GM15510 (cell line): Measurements from ENCODE around the gene KLK3.

Experiments
- POLR2A ChIP-seq: IDR thresholded peaks from 3 replicates; pipeline ENCODE4 v1.6.1; 2011; ENCODE audit warnings: borderline replicate concordance; ENCODE audit not compliant: insufficient read length; ENCODE audit errors: extremely low read depth

The KLK3 gene

GRCh38 chr19:50873056-50873455, 18.3 kb downstream of the KLK3 start, which contains the start of gene KLK2:
KLK2 (plus strand) TSS chr19:50873439; CDS start chr19:50873474, 35 bp downstream.
- no peak for TF ChIP-seq POLR2A

DNA sequence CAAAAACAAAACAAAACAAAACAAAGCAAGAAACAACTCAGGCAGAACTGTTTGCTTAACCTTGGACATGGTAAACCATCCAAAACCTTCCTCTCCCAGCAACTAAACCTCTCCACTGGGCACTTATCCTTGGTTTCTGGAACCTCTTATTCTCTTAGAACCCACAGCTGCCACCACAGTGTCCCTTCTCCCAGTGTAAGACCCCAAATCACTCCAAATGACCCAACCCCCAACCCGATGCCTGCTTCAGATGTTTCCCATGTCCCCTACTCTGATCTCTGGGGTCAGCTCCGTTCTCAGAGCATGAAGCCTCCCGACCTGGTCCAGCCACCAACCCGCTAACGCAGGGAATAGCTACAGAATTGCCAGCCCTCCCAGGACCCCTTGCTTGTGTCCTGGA, 19.5 kb downstream of the KLK3 start:
- TF ChIP-seq POLR2A: no peak

GRCh38 chr19:50875795-50876422, 21.2 kb downstream of the KLK3 start:
- TF ChIP-seq POLR2A: no peak

DNA sequence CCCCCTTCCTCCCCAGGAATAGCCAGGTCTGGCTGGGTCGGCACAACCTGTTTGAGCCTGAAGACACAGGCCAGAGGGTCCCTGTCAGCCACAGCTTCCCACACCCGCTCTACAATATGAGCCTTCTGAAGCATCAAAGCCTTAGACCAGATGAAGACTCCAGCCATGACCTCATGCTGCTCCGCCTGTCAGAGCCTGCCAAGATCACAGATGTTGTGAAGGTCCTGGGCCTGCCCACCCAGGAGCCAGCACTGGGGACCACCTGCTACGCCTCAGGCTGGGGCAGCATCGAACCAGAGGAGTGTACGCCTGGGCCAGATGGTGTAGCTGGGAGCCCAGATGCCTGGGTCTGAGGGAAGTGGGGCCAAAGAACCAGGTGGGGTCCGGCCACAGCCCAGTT, 21.7 kb downstream of the KLK3 start:
- TF ChIP-seq POLR2A: no peak

DNA sequence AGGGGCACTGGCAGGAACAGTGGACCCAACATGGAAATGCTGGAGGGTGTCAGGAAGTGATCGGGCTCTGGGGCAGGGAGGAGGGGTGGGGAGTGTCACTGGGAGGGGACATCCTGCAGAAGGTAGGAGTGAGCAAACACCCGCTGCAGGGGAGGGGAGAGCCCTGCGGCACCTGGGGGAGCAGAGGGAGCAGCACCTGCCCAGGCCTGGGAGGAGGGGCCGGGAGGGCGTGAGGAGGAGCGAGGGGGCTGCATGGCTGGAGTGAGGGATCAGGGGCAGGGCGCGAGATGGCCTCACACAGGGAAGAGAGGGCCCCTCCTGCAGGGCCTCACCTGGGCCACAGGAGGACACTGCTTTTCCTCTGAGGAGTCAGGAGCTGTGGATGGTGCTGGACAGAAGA, 22.6 kb downstream of the KLK3 start:
- TF ChIP-seq POLR2A: no peak

GRCh38 chr19:50878851-50879250, 24.1 kb downstream of the KLK3 start:
- no peak for TF ChIP-seq POLR2A

- TF ChIP-seq POLR2A: no peak
Measured at GRCh38 chr19:50880241-50880640, 25.5 kb downstream of the KLK3 start.

DNA sequence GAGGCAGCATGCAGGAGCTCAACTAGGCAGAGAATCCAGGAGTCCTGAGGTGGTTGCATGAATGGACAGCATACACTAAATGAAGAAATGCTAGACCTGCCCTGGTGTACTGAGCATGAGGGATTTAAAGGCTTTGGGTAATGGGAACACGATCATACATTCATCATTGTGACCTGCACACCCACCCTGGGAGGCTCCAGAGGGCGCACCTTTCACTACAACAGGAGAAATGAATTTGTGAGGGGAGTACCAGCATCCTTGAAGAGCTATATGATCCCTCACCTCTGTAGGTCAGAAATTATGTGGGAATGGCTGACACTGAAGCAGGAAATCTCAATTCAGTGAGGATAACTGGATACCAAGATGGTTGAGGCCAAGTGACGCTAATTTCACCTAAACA, 27.5 kb downstream of the KLK3 start:
- no peak for TF ChIP-seq POLR2A

GRCh38 chr19:50889638-50890037, 34.9 kb downstream of the KLK3 start:
- TF ChIP-seq POLR2A: no peak

DNA sequence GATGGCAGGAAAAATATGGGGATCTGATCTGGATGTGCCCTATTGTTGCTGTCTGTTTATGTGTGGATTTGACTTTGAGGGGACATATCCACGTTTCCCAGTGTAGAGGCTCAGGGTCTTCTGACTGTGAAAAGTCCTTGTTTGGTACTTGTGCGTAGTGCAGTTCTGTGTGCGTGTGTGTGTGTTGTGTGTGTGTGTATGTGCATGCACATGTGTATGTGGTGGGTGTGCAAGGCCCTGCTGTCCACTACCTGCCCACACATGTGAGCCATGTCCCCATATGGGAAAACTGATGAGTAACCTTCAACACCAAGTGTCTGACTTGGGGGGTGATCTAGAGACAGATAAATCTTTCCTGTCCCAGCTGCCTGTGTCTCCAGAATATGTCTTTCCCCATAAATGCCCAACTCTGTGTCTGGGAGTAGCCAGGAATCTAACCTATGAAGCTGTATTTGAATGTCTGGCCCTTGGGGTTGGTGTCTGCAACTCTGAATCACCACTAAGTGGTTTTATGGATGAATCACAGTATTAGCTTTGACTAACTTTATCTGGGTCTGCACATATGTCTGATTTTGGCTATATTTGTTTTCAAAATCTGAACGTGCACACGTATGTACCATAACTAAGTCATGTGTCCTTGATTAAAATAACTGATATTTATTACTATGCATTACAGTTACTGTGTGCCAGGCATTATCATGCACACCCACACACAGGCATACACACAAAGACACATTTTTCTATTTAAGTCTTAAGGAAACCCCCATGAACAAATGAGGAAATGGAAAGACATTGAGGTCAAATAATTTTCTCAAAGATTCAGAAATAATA, 35.9 kb downstream of the KLK3 start:
- TF ChIP-seq POLR2A: no peak

- no peak for TF ChIP-seq POLR2A
Measured at GRCh38 chr19:50891253-50891625, 36.5 kb downstream of the KLK3 start.

DNA sequence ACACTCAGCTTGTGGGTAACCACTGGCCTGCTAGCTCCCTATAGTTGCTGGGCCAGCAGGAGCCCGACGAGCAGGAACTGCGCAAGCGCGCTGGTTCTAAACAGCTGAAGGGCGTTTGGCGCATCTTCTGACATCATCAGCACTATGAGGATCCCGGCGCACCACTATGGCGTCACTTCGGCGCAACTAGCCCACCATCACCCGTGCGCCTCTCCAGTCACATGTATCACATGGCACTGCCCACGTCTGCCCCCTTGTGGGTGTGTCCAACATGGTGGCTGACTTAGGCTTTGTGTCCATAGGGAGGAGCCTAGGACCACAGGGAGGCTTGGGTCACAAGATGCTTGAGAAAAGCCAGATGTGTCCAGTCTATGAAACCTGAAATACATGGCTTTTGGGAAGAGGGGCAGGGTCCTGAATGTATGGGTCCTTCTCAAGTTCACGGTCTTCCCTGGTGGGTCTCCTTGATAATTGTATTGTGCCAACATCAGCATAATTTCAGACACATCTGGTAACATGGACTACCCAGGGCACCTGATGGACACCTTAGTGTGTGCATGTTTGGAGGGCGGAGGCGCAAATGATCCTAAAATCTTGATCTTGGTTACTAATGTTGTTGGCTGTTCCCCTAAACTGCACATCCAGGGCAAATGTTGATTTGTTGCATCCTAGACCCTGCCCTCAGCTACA, 38.5 kb downstream of the KLK3 start:
- TF ChIP-seq POLR2A: no peak

GRCh38 chr19:50894478-50895356, 40.0 kb downstream of the KLK3 start:
- TF ChIP-seq POLR2A: no peak

GRCh38 chr19:50896591-50897190, 42.0 kb downstream of the KLK3 start:
- peak; percentile 25 for TF ChIP-seq POLR2A
